H1 (cell line): Measurements from ENCODE around the gene CXADR. TPM values are rescaled to one million over a fixed set of nuclear protein-coding genes. Genes with fewer than 3 reads are reported as not detected.

ENCODE experiments used
- CTCF ChIA-PET: fragments of 300-600 bp; sonication (Branson Sonifier 250); formaldehyde crosslinking; loops from one replicate; lab custom pipeline; 2021; ENCODE audit not compliant: partially characterized antibody; lab: Charles Lee
- POLR2A ChIA-PET: fragments of 300-600 bp; sonication (Branson Sonifier 250); formaldehyde crosslinking; loops from one replicate; lab custom pipeline; 2021; ENCODE audit warnings: inconsistent platforms; ENCODE audit not compliant: partially characterized antibody; lab: Charles Lee
- DNase-seq, 2 experiments: peaks; one replicate each; pipeline versions ENCODE4 v3.0.0 to v3.0.0-alpha.2; 2010 to 2022; ENCODE audit warnings: low spot score in 2 of 2, low read depth in 1 of 2, mixed read lengths in 1 of 2
- FAIRE-seq: peaks from 2 replicates; lab custom pipeline; 2011; peaks lifted over from hg19 to GRCh38; lab: Jason Lieb, UNC
- H2AFZ ChIP-seq: 2 replicates; pipeline ENCODE4 v1.8.1; 2012; ENCODE audit warnings: low read length, inconsistent platforms
- H2AK5ac ChIP-seq: 2 replicates; pipeline ENCODE4 v1.6.1; 2013; ENCODE audit warnings: low read depth, low read length
- H2BK120ac ChIP-seq: replicated peaks from 2 replicates; pipeline ENCODE3; 2013; ENCODE audit warnings: low read depth, low read length, inconsistent platforms
- H2BK12ac ChIP-seq: 2 replicates; pipeline ENCODE4 v1.6.1; 2013; ENCODE audit warnings: low read depth, low read length
- H2BK15ac ChIP-seq: 2 replicates; pipeline ENCODE4 v1.6.1; 2013; ENCODE audit warnings: low read length
- H2BK20ac ChIP-seq: 2 replicates; pipeline ENCODE4 v1.6.1; 2013; ENCODE audit warnings: low read length
- H2BK5ac ChIP-seq: 2 replicates; pipeline ENCODE4 v1.6.1; 2013; ENCODE audit warnings: low read depth, low read length
- H3K14ac ChIP-seq: 2 replicates; pipeline ENCODE4 v1.6.1; 2013; ENCODE audit warnings: inconsistent platforms; ENCODE audit not compliant: insufficient read length
- H3K18ac ChIP-seq: 2 replicates; pipeline ENCODE4 v1.6.1; 2013; ENCODE audit warnings: low read length; ENCODE audit errors: extremely low read depth
- H3K23ac ChIP-seq: 2 replicates; pipeline ENCODE4 v1.6.1; 2013; ENCODE audit warnings: inconsistent platforms; ENCODE audit not compliant: insufficient read length
- H3K23me2 ChIP-seq: 2 replicates; pipeline ENCODE4 v1.6.1; 2013; ENCODE audit warnings: low read depth, low read length
- H3K27ac ChIP-seq: 2 replicates; pipeline ENCODE4 v1.6.1; 2011; ENCODE audit warnings: low read depth, low read length, inconsistent platforms
- H3K27me3 ChIP-seq, 4 experiments: replicated peaks in 1 of 4; 1 replicate in 1 of 4; 2 replicates in 3 of 4; pipeline versions ENCODE4 v1.6.1 to v1.8.1; 2011 to 2013; ENCODE audit warnings: low read length in 3 of 4, mild to moderate bottlenecking in 3 of 4, inconsistent platforms in 2 of 4, mixed read lengths in 2 of 4, moderate library complexity in 1 of 4; ENCODE audit not compliant: control insufficient read depth in 3 of 4, insufficient read depth in 3 of 4; ENCODE audit errors: extremely low read depth in 1 of 4
- H3K36me3 ChIP-seq, 4 experiments: 2 replicates each; pipeline versions ENCODE4 v1.6.1 to v1.8.1; 2011 to 2013; ENCODE audit warnings: mild to moderate bottlenecking in 4 of 4, low read length in 3 of 4, moderate library complexity in 2 of 4, control low read depth in 1 of 4, inconsistent platforms in 1 of 4; ENCODE audit not compliant: insufficient read depth in 4 of 4, control insufficient read depth in 2 of 4
- H3K4ac ChIP-seq: replicated peaks from 2 replicates; pipeline ENCODE3; 2013; ENCODE audit warnings: low read length, low read depth, mixed read lengths, inconsistent platforms; ENCODE audit not compliant: insufficient read length
- H3K4me1 ChIP-seq, 4 experiments: replicated peaks in 1 of 4; 1 replicate in 1 of 4; 2 replicates in 3 of 4; pipeline versions ENCODE4 v1.6.1 to v1.8.1; 2011 to 2013; ENCODE audit warnings: low read length in 3 of 4, inconsistent platforms in 2 of 4, mixed read lengths in 1 of 4; ENCODE audit not compliant: insufficient read depth in 4 of 4, control insufficient read depth in 3 of 4
- H3K4me2 ChIP-seq, 2 experiments: 2 replicates each; pipeline versions ENCODE4 v1.6.1 to v1.8.1; 2011 to 2013; ENCODE audit warnings: low read depth in 2 of 2, low read length in 2 of 2, control low read depth in 1 of 2, inconsistent platforms in 1 of 2, mild to moderate bottlenecking in 1 of 2; ENCODE audit not compliant: insufficient read depth in 1 of 2
- H3K4me3 ChIP-seq, 4 experiments: fragments of 200-600, 300-600 bp in 1 of 4; sonication (generic), shearing (Covaris generic), sonication (Bioruptor Twin) in 1 of 4; 2 replicates each; pipeline versions ENCODE4 v1.5.1 to v1.8.1; 2011 to 2016; ENCODE audit warnings: low read length in 4 of 4, low read depth in 3 of 4, control low read depth in 2 of 4, inconsistent platforms in 2 of 4, mild to moderate bottlenecking in 2 of 4, mixed read lengths in 1 of 4, moderate library complexity in 1 of 4; ENCODE audit not compliant: insufficient read depth in 2 of 4; ENCODE audit errors: extremely low read depth in 1 of 4
- H3K56ac ChIP-seq: replicated peaks from 2 replicates; pipeline ENCODE3; 2013; ENCODE audit warnings: low read depth, mild to moderate bottlenecking, mixed read lengths, low read length, inconsistent platforms; ENCODE audit not compliant: insufficient read length
- H3K79me1 ChIP-seq: 2 replicates; pipeline ENCODE4 v1.6.1; 2013; ENCODE audit warnings: low read depth, low read length, control low read depth
- H3K79me2 ChIP-seq, 2 experiments: 2 replicates each; pipeline versions ENCODE4 v1.6.1 to v1.8.1; 2012 to 2013; ENCODE audit warnings: low read length in 2 of 2, mild to moderate bottlenecking in 2 of 2, inconsistent platforms in 1 of 2; ENCODE audit not compliant: insufficient read depth in 2 of 2, control insufficient read depth in 1 of 2
- H3K9ac ChIP-seq, 4 experiments: replicated peaks in 1 of 4; 1 replicate in 1 of 4; 2 replicates in 3 of 4; pipeline versions ENCODE4 v1.6.1 to v1.8.1; 2011 to 2013; ENCODE audit warnings: low read depth in 3 of 4, low read length in 3 of 4, control low read depth in 2 of 4, mild to moderate bottlenecking in 2 of 4, moderate library complexity in 2 of 4, inconsistent platforms in 1 of 4; ENCODE audit errors: extremely low read depth in 1 of 4
- H3K9me3 ChIP-seq, 2 experiments: 2 replicates each; pipeline versions ENCODE4 v1.6.1 to v1.8.1; 2012 to 2013; ENCODE audit warnings: mild to moderate bottlenecking in 2 of 2, moderate library complexity in 2 of 2, control low read depth in 1 of 2, inconsistent platforms in 1 of 2, low read depth in 1 of 2, low read length in 1 of 2, mixed read lengths in 1 of 2; ENCODE audit not compliant: insufficient read depth in 2 of 2
- H4K20me1 ChIP-seq, 2 experiments: replicated peaks in 1 of 2; 2 replicates each; pipeline versions ENCODE3 to v1.8.1; 2011 to 2013; ENCODE audit warnings: inconsistent platforms in 2 of 2, low read length in 2 of 2, mild to moderate bottlenecking in 1 of 2; ENCODE audit not compliant: insufficient read depth in 2 of 2, control insufficient read depth in 1 of 2
- H4K5ac ChIP-seq: 2 replicates; pipeline ENCODE4 v1.6.1; 2013; ENCODE audit warnings: low read length, low read depth, mixed read lengths, inconsistent platforms; ENCODE audit not compliant: insufficient read length
- H4K8ac ChIP-seq: 2 replicates; pipeline ENCODE4 v1.8.0; 2013; ENCODE audit warnings: mild to moderate bottlenecking, moderate library complexity, low read length, inconsistent platforms; ENCODE audit not compliant: insufficient read depth; ENCODE audit errors: extremely low read depth
- H4K91ac ChIP-seq: replicated peaks from 2 replicates; pipeline ENCODE3; 2013; ENCODE audit warnings: low read length, mixed read lengths, inconsistent platforms; ENCODE audit not compliant: insufficient read length
- ASH2L ChIP-seq: fragments of 200-600, 300-600 bp; sonication (generic); IDR thresholded peaks from one replicate; pipeline ENCODE4 v1.7.1; 2017; ENCODE audit warnings: low read length
- CTBP2 ChIP-seq: IDR thresholded peaks from 2 replicates; pipeline ENCODE4 v1.7.0; 2011; ENCODE audit warnings: borderline replicate concordance, mild to moderate bottlenecking, moderate library complexity, mixed read lengths, low read length; ENCODE audit not compliant: insufficient read depth, insufficient read length
- CTCF ChIP-seq, 3 experiments: IDR thresholded peaks; 1 replicate in 2 of 3; 2 replicates in 1 of 3; pipeline versions ENCODE4 v1.5.1 to v1.6.1; 2011; ENCODE audit warnings: low read length in 3 of 3, mild to moderate bottlenecking in 3 of 3, inconsistent platforms in 2 of 3, low read depth in 1 of 3, moderate library complexity in 1 of 3; ENCODE audit not compliant: insufficient read depth in 1 of 3; ENCODE audit errors: control extremely low read depth in 1 of 3
- HDAC2 ChIP-seq, 2 experiments: fragments of 300-600 bp in 1 of 2; sonication (generic) in 1 of 2; IDR thresholded peaks; 2 replicates each; pipeline ENCODE4 v1.6.1; 2011 to 2012; ENCODE audit warnings: low read depth in 2 of 2, low read length in 2 of 2, mild to moderate bottlenecking in 2 of 2, moderate library complexity in 2 of 2, borderline replicate concordance in 1 of 2, inconsistent platforms in 1 of 2
- MAFK ChIP-seq: IDR thresholded peaks from 2 replicates; pipeline ENCODE4 v1.6.1; 2012; ENCODE audit warnings: low read depth, mild to moderate bottlenecking, improper control_type of control experiment, low read length
- PHF8 ChIP-seq: fragments of 200-600 bp; sonication (generic); conservative IDR thresholded peaks from 2 replicates; pipeline ENCODE4 v1.7.1; 2012; ENCODE audit warnings: low read depth, mild to moderate bottlenecking, inconsistent platforms, low read length, moderate library complexity
- POU5F1 ChIP-seq: IDR thresholded peaks from 2 replicates; pipeline ENCODE4 v1.6.1; 2011; ENCODE audit warnings: low read depth, mild to moderate bottlenecking, low read length, moderate library complexity
- RBBP5 ChIP-seq: IDR thresholded peaks from 2 replicates; pipeline ENCODE4 v1.7.1; 2012; ENCODE audit warnings: low read depth, mild to moderate bottlenecking, inconsistent platforms, low read length, moderate library complexity, borderline replicate concordance
- RFX5 ChIP-seq: IDR thresholded peaks from 2 replicates; pipeline ENCODE4 v1.6.1; 2011; ENCODE audit warnings: low read depth, low read length, improper control_type of control experiment, borderline replicate concordance
- SRF ChIP-seq: IDR thresholded peaks from 2 replicates; pipeline ENCODE4 v1.6.1; 2011; ENCODE audit warnings: mild to moderate bottlenecking, low read depth, low read length, moderate library complexity
- SUZ12 ChIP-seq: fragments of 200-600 bp; sonication (generic); IDR thresholded peaks from 2 replicates; pipeline ENCODE4 v1.6.1; 2012; ENCODE audit warnings: mild to moderate bottlenecking, inconsistent platforms, low read length, moderate library complexity, mixed read lengths
- WGBS, 2 experiments: shearing (Covaris generic) in 1 of 2; methylation state at CpG; one replicate each; pipeline versions ENCODE4 v1.1.6 to v1.1.7; 2013 to 2015; ENCODE audit warnings: low lambda C conversion rate in 2 of 2, mixed read lengths in 2 of 2, inconsistent platforms in 1 of 2, low coverage in 1 of 2, missing lambda C conversion rate in 1 of 2; ENCODE audit not compliant: insufficient replicate concordance in 2 of 2, insufficient coverage in 1 of 2, insufficient read length in 1 of 2; ENCODE audit errors: extremely low coverage in 1 of 2, missing lambda C conversion rate in 1 of 2; 5-methylcytosine and 5-hydroxymethylcytosine counted together
- polyA plus RNA-seq, 7 experiments: library from polyadenylated mRNA; depleted of rRNA in 3 of 7; stranded (reverse) in 5 of 7; unstranded in 2 of 7; fragments of >200 nt in 5 of 7; fragments of 200-250 nt in 2 of 7; gene quantifications; 1 replicate in 5 of 7; 2 replicates in 1 of 7; 4 replicates in 1 of 7; pipeline versions ENCODE4 v1.2.1 to v1.2.3, GENCODE V29; 2011 to 2013; ENCODE audit warnings: missing spikeins in 2 of 7, mixed read lengths in 2 of 7
- total RNA-seq: library from RNA; stranded (reverse); fragmentation: NEBNext Ultra II Directional; extraction: Animal tissue kit (Norgen Biotek cat#: 25700); gene quantifications from 2 replicates; pipeline ENCODE4 v1.2.1, GENCODE V29; 2021

Gene CXADR
- total and polyA plus RNA-seq, 2 of the 8 experiments (the other 6 are each of a cell fraction or from before 2014, with no cell fraction given) = 45.6 to 145 TPM

- Histone ChIP-seq H3K56ac (no peak overlapping the region), H3K18ac (no peak overlapping the region), H3K27me3 (no peaks in the 10 kb centered on the region), H3K23me2 (no peaks in the 10 kb centered on the region), H4K5ac (no peak overlapping the region), H3K27ac (no peak overlapping the region), H3K14ac (no peak overlapping the region), H3K4me3 (no peak overlapping the region), H2BK20ac (no peak overlapping the region), H4K8ac (no peak overlapping the region), H3K4me2 (no peak overlapping the region), H2BK120ac (no peak overlapping the region), H3K36me3 (no peaks in the 10 kb centered on the region), H3K4ac (no peak overlapping the region), H2AK5ac (no peak overlapping the region), H3K79me2 (no peaks in the 10 kb centered on the region), H2BK15ac (no peak overlapping the region), H2BK12ac (no peak overlapping the region), H2BK5ac (no peak overlapping the region), H3K79me1 (no peaks in the 10 kb centered on the region), H3K9me3 (no peaks in the 10 kb centered on the region), H3K9ac (no peak overlapping the region), H3K23ac (no peak overlapping the region), H4K20me1 (no peaks in the 10 kb centered on the region), H3K4me1 (no peaks in the 10 kb centered on the region), H2AFZ (no peak overlapping the region), H4K91ac (no peak overlapping the region)
- DNase-seq (no peak), FAIRE-seq (no peak)
- ChIA-PET CTCF (interaction anchor here (0.6 kb wide), 1 partner anchor 26 kb away, joined by 3 read pairs; no protein-coding TSS in a partner anchor), POLR2A (no interaction called here)
- 93% methylated on average over 8 of the region's 8 CpGs; no CpG with 5 or more reads in 1 of the 2 experiments for WGBS, 2 experiments
- no peak for TF ChIP-seq HDAC2 (IDR thresholded peaks at IDR 0.05; ENCODE audit: borderline replicate concordance in 1 of 2, low read depth in 2 of 2, low read length in 2 of 2)
- no peak for TF ChIP-seq POU5F1
- TF ChIP-seq SRF = no peak
- TF ChIP-seq RFX5 = no peak
- TF ChIP-seq SUZ12 = no peak
- no peak for TF ChIP-seq CTCF (IDR thresholded peaks at IDR 0.05; ENCODE audit: control extremely low read depth in 1 of 3, insufficient read depth in 1 of 3, low read depth in 1 of 3, low read length in 3 of 3)
- no peak for TF ChIP-seq ASH2L
- no peak for TF ChIP-seq PHF8
- no peak for TF ChIP-seq CTBP2
- TF ChIP-seq RBBP5 = no peak
- TF ChIP-seq MAFK = no peak
Observed at GRCh38 chr21:17580319-17580718, 67.5 kb downstream of the CXADR start.
